GM15510 (cell line): ENCODE data around the gene PCED1A.

Experiments
- POLR2A ChIP-seq: IDR thresholded peaks from 3 replicates; pipeline ENCODE4 v1.6.1; 2011; ENCODE audit warnings: borderline replicate concordance; ENCODE audit not compliant: insufficient read length; ENCODE audit errors: extremely low read depth

Gene PCED1A, protein sequence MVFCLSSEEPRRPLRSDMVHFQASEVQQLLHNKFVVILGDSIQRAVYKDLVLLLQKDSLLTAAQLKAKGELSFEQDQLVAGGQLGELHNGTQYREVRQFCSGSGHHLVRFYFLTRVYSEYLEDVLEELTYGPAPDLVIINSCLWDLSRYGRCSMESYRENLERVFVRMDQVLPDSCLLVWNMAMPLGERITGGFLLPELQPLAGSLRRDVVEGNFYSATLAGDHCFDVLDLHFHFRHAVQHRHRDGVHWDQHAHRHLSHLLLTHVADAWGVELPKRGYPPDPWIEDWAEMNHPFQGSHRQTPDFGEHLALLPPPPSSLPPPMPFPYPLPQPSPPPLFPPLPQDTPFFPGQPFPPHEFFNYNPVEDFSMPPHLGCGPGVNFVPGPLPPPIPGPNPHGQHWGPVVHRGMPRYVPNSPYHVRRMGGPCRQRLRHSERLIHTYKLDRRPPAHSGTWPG

GRCh38 chr20:2840138-2840966 is at the start of gene PCED1A, which contains the start of gene VPS16:
Gene PCED1A (minus strand): TSS chr20:2840655. CDS start chr20:2839912, 743 bp downstream.
Gene VPS16 (plus strand): TSS chr20:2840745. CDS start chr20:2840775, 30 bp downstream.
- peak; percentile 82 for TF ChIP-seq POLR2A

GRCh38 chr20:2889797-2890196 is 49.3 kb upstream of the PCED1A start:
- no peak for TF ChIP-seq POLR2A

DNA sequence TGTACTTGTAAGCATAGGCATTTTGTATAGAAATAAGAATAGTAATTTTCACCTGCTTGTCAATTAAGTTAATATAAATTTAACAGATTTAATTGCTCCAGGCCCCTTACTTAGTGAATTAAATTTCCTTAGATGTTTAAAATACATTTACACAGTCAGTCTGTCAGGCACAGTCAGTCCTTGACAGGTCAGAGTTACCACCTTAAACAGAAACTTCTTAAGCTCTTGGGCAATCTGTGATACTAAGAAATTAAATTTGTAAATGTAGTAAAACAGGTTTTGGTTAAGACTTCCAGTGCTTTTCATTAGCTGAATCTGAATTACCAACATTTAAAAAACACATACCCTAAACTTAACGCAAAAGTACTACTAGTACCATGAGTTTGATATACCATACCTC is 48.8 kb upstream of the PCED1A start:
- TF ChIP-seq POLR2A, result no peak

- TF ChIP-seq POLR2A, result no peak
Measured at GRCh38 chr20:2888224-2888955, 47.9 kb upstream of the PCED1A start.

- no peak for TF ChIP-seq POLR2A
Measured at GRCh38 chr20:2887715-2888114, 47.3 kb upstream of the PCED1A start.

- no peak for TF ChIP-seq POLR2A
Measured at GRCh38 chr20:2883726-2884637, 43.5 kb upstream of the PCED1A start.

- TF ChIP-seq POLR2A, result no peak
Measured at GRCh38 chr20:2880650-2881049, 40.2 kb upstream of the PCED1A start.

GRCh38 chr20:2879146-2879545 is 38.7 kb upstream of the PCED1A start:
- TF ChIP-seq POLR2A, result no peak

GRCh38 chr20:2878515-2878914 is 38.1 kb upstream of the PCED1A start:
- no peak for TF ChIP-seq POLR2A

DNA sequence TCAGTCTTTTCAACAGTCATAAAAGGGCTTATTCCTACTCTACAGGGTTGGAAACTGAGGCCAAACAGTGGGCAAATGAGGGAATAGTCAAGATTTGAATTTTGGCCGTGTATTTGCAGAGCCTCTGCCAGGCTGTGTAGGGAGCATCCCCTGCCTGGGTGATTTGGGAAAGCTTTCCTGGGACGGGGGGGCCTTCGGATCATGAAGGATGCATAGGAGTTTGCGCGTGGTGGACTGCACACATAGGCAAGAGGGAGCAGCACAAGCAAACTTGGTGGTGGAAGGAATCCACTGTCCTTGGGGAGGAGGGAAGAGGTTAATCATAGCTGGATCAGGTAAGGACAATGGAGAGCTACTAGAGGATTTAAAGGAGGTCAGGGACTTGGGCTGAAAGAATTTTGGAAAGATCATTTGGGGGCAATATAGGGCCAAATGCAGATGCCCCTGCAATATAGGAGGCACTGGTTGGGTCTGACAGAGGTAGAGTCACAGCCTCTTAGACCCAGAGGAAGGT is 35.3 kb upstream of the PCED1A start:
- TF ChIP-seq POLR2A, result no peak

DNA sequence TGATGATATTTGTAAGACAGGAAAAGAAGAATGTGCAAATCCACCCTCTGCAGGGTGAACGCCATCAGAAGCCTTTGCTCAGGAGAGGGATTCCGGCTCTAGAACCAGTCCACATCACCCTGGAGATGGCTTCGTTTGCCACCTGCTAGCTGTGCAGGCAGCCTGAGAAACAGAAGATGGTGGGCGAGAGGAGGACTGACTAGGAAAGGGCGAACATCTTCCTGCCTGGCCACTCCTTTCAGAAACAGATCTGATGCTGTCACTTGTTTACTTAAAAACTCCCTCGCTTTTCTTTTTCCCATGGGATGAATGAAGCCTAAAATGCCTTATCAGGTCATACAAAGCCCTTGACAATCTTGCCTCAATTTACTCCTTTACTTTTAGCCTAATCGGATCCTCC is 34.0 kb upstream of the PCED1A start:
- TF ChIP-seq POLR2A, result no peak

DNA sequence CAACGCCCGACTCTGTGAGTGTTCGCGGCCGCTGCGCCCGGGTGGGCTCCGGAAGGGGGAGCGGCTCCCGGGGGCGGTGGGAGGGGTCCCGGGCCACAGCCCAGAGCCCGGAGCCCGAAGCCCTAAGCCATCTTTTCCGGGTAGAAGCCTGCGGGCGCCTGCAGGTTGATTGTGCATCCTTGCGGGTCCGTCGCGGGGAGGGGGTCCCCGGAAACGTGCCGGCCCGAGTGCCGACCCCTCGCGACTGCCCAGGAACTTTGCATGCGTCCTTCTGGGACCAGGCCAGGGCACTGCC is 33.2 kb upstream of the PCED1A start:
- no peak for TF ChIP-seq POLR2A

GRCh38 chr20:2873010-2873746 is 32.7 kb upstream of the PCED1A start, which contains the start of gene PTPRA:
Gene PTPRA (plus strand): TSS chr20:2873481. CDS start chr20:2964278, 90,797 bp downstream.
- TF ChIP-seq POLR2A, result peak; percentile 99

GRCh38 chr20:2872459-2873009 is 32.1 kb upstream of the PCED1A start:
- no peak for TF ChIP-seq POLR2A
